HCT116 (cell line): ENCODE data around the gene TBK1. TPM values are rescaled to one million over a fixed set of nuclear protein-coding genes. Genes with fewer than 3 reads are reported as not detected.

Experiments
- ATAC-seq: fragments of 200-7000 bp; cut with Tn5 transposase; 2 replicates; pipeline ENCODE4 v1.9.1; 2020; ENCODE audit warnings: mild to moderate bottlenecking, moderate library complexity
- BruUV-seq: library from RNA; stranded (reverse); fragments of 400-500 nt; replicated peaks from 2 replicates; lab custom pipeline; 2021; lab: Mats Ljungman, UMichigan
- CTCF ChIA-PET: fragments of 300-600 bp; sonication (Branson Sonifier 250); formaldehyde crosslinking; loops from one replicate; lab custom pipeline; 2021; ENCODE audit warnings: antibody characterized with exemption; lab: Charles Lee
- POLR2A ChIA-PET: fragments of 300-600, 350-600 bp; sonication (Branson Sonifier 250); formaldehyde crosslinking; loops from one replicate; lab custom pipeline; 2021; ENCODE audit warnings: antibody characterized with exemption; lab: Charles Lee
- RAD21 ChIA-PET, 2 experiments: fragments of 300-600 bp; sonication (Branson Sonifier 250); formaldehyde crosslinking; loops; one replicate each; lab custom pipeline; 2023; ENCODE audit warnings: low total read pairs in 2 of 2; ENCODE audit not compliant: uncharacterized antibody in 2 of 2, unreplicated experiment in 2 of 2, low non-redundant PET in 1 of 2; lab: Charles Lee
- DNase-seq: peaks from one replicate; pipeline ENCODE4 v3.0.0-alpha.2; 2010; ENCODE audit warnings: low read depth, low spot score
- H2AFZ ChIP-seq: fragments of 200-600 bp; shearing (Covaris generic), sonication (generic); 2 replicates; pipeline ENCODE4 v1.6.1; 2017; ENCODE audit warnings: low read depth, mixed run types, mixed read lengths, antibody characterized with exemption, low read length; ENCODE audit not compliant: poor library complexity, severe bottlenecking
- H3K27ac ChIP-seq: 2 replicates; pipeline ENCODE4 v1.5.1; 2012; ENCODE audit warnings: low read depth, low read length
- H3K27me3 ChIP-seq: fragments of 200-600 bp; sonication (generic); 2 replicates; pipeline ENCODE4 v1.6.1; 2016; ENCODE audit warnings: mixed run types, low read length, mixed read lengths; ENCODE audit not compliant: insufficient read depth
- H3K36me3 ChIP-seq, 2 experiments: fragments of 200-500 bp in 1 of 2; fragments of 200-600 bp in 1 of 2; sonication (Bioruptor generic) in 1 of 2; sonication (generic) in 1 of 2; 2 replicates each; pipeline versions ENCODE4 v1.5.1 to v1.6.1; 2014 to 2016; ENCODE audit warnings: low read length in 2 of 2, inconsistent platforms in 1 of 2, mixed read lengths in 1 of 2, mixed run types in 1 of 2; ENCODE audit not compliant: insufficient read depth in 2 of 2, control insufficient read depth in 1 of 2
- H3K4me1 ChIP-seq, 2 experiments: fragments of 200-600 bp in 1 of 2; sonication (generic) in 1 of 2; 2 replicates each; pipeline versions ENCODE4 v1.5.1 to v1.6.1; 2012 to 2017; ENCODE audit warnings: low read length in 2 of 2, inconsistent platforms in 1 of 2, mild to moderate bottlenecking in 1 of 2, mixed read lengths in 1 of 2, mixed run types in 1 of 2, moderate library complexity in 1 of 2; ENCODE audit not compliant: insufficient read depth in 2 of 2, control insufficient read depth in 1 of 2
- H3K4me2 ChIP-seq: fragments of 200-600 bp; sonication (generic); 2 replicates; pipeline ENCODE4 v1.6.1; 2017; ENCODE audit warnings: mixed run types, low read length, mixed read lengths
- H3K4me3 ChIP-seq, 2 experiments: fragments of 200-600 bp in 1 of 2; sonication (generic) in 1 of 2; replicated peaks in 1 of 2; 2 replicates each; pipeline ENCODE4 v1.5.1; 2011 to 2016; ENCODE audit warnings: low read length in 2 of 2, control low read depth in 1 of 2, low read depth in 1 of 2, mild to moderate bottlenecking in 1 of 2, mixed read lengths in 1 of 2, mixed run types in 1 of 2
- H3K79me2 ChIP-seq: fragments of 200-600 bp; sonication (generic); 2 replicates; pipeline ENCODE4 v1.6.1; 2017; ENCODE audit warnings: mild to moderate bottlenecking, mixed run types, low read length, moderate library complexity, mixed read lengths; ENCODE audit not compliant: insufficient read depth
- H3K9ac ChIP-seq: fragments of 200-600 bp; sonication (generic); 2 replicates; pipeline ENCODE4 v1.6.1; 2016; ENCODE audit warnings: low read length, mixed read lengths
- H3K9me2 ChIP-seq: fragments of 200-600 bp; sonication (generic), shearing (Covaris generic); 2 replicates; pipeline ENCODE4 v1.6.1; 2017; ENCODE audit warnings: mixed run types, mild to moderate bottlenecking, moderate library complexity; ENCODE audit not compliant: insufficient read depth
- H3K9me3 ChIP-seq, 2 experiments: fragments of 200-500 bp in 1 of 2; fragments of 200-600 bp in 1 of 2; sonication (Bioruptor generic) in 1 of 2; sonication (generic) in 1 of 2; 2 replicates each; pipeline ENCODE4 v1.6.1; 2014 to 2017; ENCODE audit warnings: low read length in 2 of 2, mixed read lengths in 2 of 2, inconsistent platforms in 1 of 2, low read depth in 1 of 2, mild to moderate bottlenecking in 1 of 2, mixed run types in 1 of 2, moderate library complexity in 1 of 2; ENCODE audit not compliant: control insufficient read depth in 1 of 2, insufficient read depth in 1 of 2
- H4K20me1 ChIP-seq: fragments of 200-600 bp; sonication (generic), shearing (Covaris generic); 2 replicates; pipeline ENCODE4 v1.6.1; 2017; ENCODE audit warnings: mixed run types, mild to moderate bottlenecking, moderate library complexity; ENCODE audit not compliant: insufficient read depth
- ATF3 ChIP-seq: IDR thresholded peaks from 2 replicates; pipeline ENCODE4 v1.6.1; 2012
- CBX3 ChIP-seq: IDR thresholded peaks from 2 replicates; pipeline ENCODE4 v1.6.1; 2012; ENCODE audit warnings: low read depth
- CEBPB ChIP-seq: IDR thresholded peaks from 2 replicates; pipeline ENCODE4 v1.6.1; 2012; ENCODE audit warnings: low read depth
- EGR1 ChIP-seq: IDR thresholded peaks from 2 replicates; pipeline ENCODE4 v1.6.1; 2012; ENCODE audit warnings: low read depth
- ELF1 ChIP-seq: IDR thresholded peaks from 2 replicates; pipeline ENCODE4 v1.6.1; 2012; ENCODE audit warnings: low read depth, borderline replicate concordance
- EZH2 ChIP-seq: fragments of 200-600 bp; sonication (generic); IDR thresholded peaks from 2 replicates; pipeline ENCODE4 v1.6.1; 2017; ENCODE audit warnings: antibody characterized with exemption, mixed run types
- EZH2phosphoT487 ChIP-seq: fragments of 200-600 bp; IDR thresholded peaks from 2 replicates; pipeline ENCODE4 v1.6.1; 2018; ENCODE audit warnings: antibody characterized with exemption, borderline replicate concordance
- JUND ChIP-seq: IDR thresholded peaks from 2 replicates; pipeline ENCODE4 v1.6.1; 2012
- MAX ChIP-seq: IDR thresholded peaks from 2 replicates; pipeline ENCODE4 v1.6.1; 2012
- POLR2AphosphoS5 ChIP-seq: IDR thresholded peaks from 2 replicates; pipeline ENCODE4 v1.6.1; 2011; ENCODE audit warnings: mild to moderate bottlenecking, low read depth, low read length, moderate library complexity
- RAD21 ChIP-seq: IDR thresholded peaks from 2 replicates; pipeline ENCODE4 v1.6.1; 2012; ENCODE audit warnings: low read depth, mild to moderate bottlenecking
- REST ChIP-seq: IDR thresholded peaks from 2 replicates; pipeline ENCODE4 v1.6.1; 2012; ENCODE audit warnings: low read depth
- SIN3A ChIP-seq: IDR thresholded peaks from 2 replicates; pipeline ENCODE4 v1.6.1; 2012; ENCODE audit warnings: low read depth
- SP1 ChIP-seq: IDR thresholded peaks from 2 replicates; pipeline ENCODE4 v1.6.1; 2012; ENCODE audit warnings: low read depth
- SRF ChIP-seq: IDR thresholded peaks from 2 replicates; pipeline ENCODE4 v1.6.1; 2012; ENCODE audit warnings: low read depth
- TCF7L2 ChIP-seq: IDR thresholded peaks from 2 replicates; pipeline ENCODE4 v1.7.0; 2011; ENCODE audit warnings: borderline replicate concordance, inconsistent platforms; ENCODE audit not compliant: insufficient read depth, insufficient read length; ENCODE audit errors: extremely low read depth
- YY1 ChIP-seq: IDR thresholded peaks from 2 replicates; pipeline ENCODE4 v1.6.1; 2011; ENCODE audit warnings: low read length, low read depth, moderate library complexity, mild to moderate bottlenecking; ENCODE audit not compliant: insufficient replicate concordance; ENCODE audit errors: extremely low read depth
- ZFX ChIP-seq: fragments of 450-650 bp; IDR thresholded peaks from 2 replicates; pipeline ENCODE4 v1.6.1; 2017
- ZNF274 ChIP-seq: fragments of 200-500 bp; sonication (Bioruptor generic); IDR thresholded peaks from 2 replicates; pipeline ENCODE4 v1.6.1; 2014; ENCODE audit warnings: mild to moderate bottlenecking, low read depth, low read length, inconsistent platforms
- intact Hi-C: fragments of 100-400 bp; cut with micrococcal nuclease; formaldehyde crosslinking; loops from 2 replicates; pipeline ENCODE4 v1.10.0; 2022
- total RNA-seq: library from RNA; stranded (reverse); gene quantifications from one replicate; pipeline ENCODE4 v1.2.1, GENCODE V29; 2021; ENCODE audit not compliant: unreplicated experiment

Gene TBK1
- total RNA-seq, 1 experiment from 2014 or later, result 27.0 TPM

GRCh38 chr12:64521833-64522232, 69.9 kb downstream of the TBK1 start:
- Histone ChIP-seq H3K4me3 (no peak overlapping the region), H3K27me3 (no peaks in the 10 kb centered on the region), H3K27ac (no peak overlapping the region), H3K36me3 (no peaks in the 10 kb centered on the region), H3K9me3 (no peaks in the 10 kb centered on the region), H2AFZ (no peak overlapping the region), H3K4me1 (peaks cover 2 to 15% of the 10 kb centered on the region in 2 experiments; a peak in 2 of 4 replicates), H4K20me1 (no peaks in the 10 kb centered on the region), H3K4me2 (no peak overlapping the region), H3K9ac (no peak overlapping the region), H3K79me2 (no peaks in the 10 kb centered on the region), H3K9me2 (no peaks in the 10 kb centered on the region)
- POLR2A ChIA-PET, result no interaction called here
- intact Hi-C loops, result no loop called here
- CTCF ChIA-PET, result no interaction called here
- ATAC-seq (no peak), DNase-seq (no peak)
- no peak for TF ChIP-seq JUND
- RAD21 ChIA-PET, result no interaction called here
- no TSS peak for BruUV-seq

GRCh38 chr12:64522316-64522715, 70.4 kb downstream of the TBK1 start:
- no peaks in the 10 kb centered on the region for H3K27me3 ChIP-seq

More at GRCh38 chr12:64522316-64522715, 70.4 kb downstream of the TBK1 start:
- intact Hi-C loops, result no loop called here
- Histone ChIP-seq H3K79me2 (no peaks in the 10 kb centered on the region), H2AFZ (no peak overlapping the region), H3K4me3 (no peak overlapping the region), H3K4me1 (peaks cover 2 to 15% of the 10 kb centered on the region in 2 experiments; a peak in 2 of 4 replicates), H3K9ac (no peak overlapping the region), H3K36me3 (no peaks in the 10 kb centered on the region), H3K9me3 (no peaks in the 10 kb centered on the region), H4K20me1 (no peaks in the 10 kb centered on the region), H3K4me2 (no peak overlapping the region), H3K9me2 (no peaks in the 10 kb centered on the region), H3K27ac (no peak overlapping the region)
- no peak for DNase-seq
- ChIA-PET CTCF (no interaction called here), RAD21 (no interaction called here), POLR2A (no interaction called here)
- BruUV-seq, result no TSS peak
- TF ChIP-seq ELF1, result no peak
- TF ChIP-seq POLR2AphosphoS5, result no peak
- TF ChIP-seq MAX, result no peak
- no peak for TF ChIP-seq CBX3
- no peak for TF ChIP-seq EZH2
- TF ChIP-seq ATF3, result no peak
- no peak for TF ChIP-seq TCF7L2
- no peak for TF ChIP-seq REST
- no peak for TF ChIP-seq EZH2phosphoT487
- TF ChIP-seq YY1, result no peak
- TF ChIP-seq SP1, result no peak
- TF ChIP-seq EGR1, result no peak
- TF ChIP-seq ZFX, result no peak
- no peak for TF ChIP-seq RAD21
- TF ChIP-seq ZNF274, result no peak
- no peak for TF ChIP-seq SRF
- no peak for TF ChIP-seq SIN3A
- no peak for TF ChIP-seq CEBPB
- no peak for ATAC-seq
